Fibroblast of pulmonary artery (primary cell): ENCODE measurements around the gene DMWD.
"Not testable (repeated sequence)": the region's sequence is repeated elsewhere in the genome, so short reads cannot be mapped to it uniquely, and the experiment has no call there.

Experiments
- DNase-seq: peaks from one replicate; pipeline ENCODE4 v3.0.0-alpha.2; 2010; ENCODE audit warnings: low read depth
- H3K4me3 ChIP-seq: replicated peaks from 2 replicates; pipeline ENCODE4 v1.5.1; 2011; ENCODE audit warnings: low read depth, mild to moderate bottlenecking, control low read depth, low read length, moderate library complexity
- CTCF ChIP-seq: IDR thresholded peaks from 2 replicates; pipeline ENCODE4 v1.5.1; 2011; ENCODE audit warnings: mild to moderate bottlenecking, control low read depth, low read length, inconsistent platforms; ENCODE audit errors: missing control alignments

DMWD gene

GRCh38 chr19:45762870-45763631, 29.6 kb downstream of the DMWD start:
- DNase-seq: no peak

DNA sequence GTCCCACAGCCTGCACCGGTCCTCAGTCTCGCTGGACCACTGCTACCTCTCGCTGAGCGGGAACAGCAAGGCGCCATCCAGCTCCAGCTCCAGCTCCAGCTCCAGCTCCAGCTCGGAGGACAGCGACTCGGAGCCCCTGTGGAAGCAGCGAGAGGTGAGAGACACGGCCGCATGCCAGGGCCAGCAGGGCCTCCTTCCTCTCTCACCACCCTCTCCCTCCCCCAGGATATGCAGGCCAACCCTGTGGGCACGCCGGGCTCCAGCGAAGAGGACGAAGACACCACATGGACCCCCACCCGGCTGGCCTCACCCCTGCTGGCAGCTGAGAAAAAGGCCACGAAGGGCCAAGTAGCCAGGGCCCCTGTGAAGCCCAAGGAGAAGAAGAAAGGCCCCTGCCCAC, 30.9 kb downstream of the DMWD start:
- H3K4me3 ChIP-seq: no peak overlapping the region
- no peak for DNase-seq
- no peak for TF ChIP-seq CTCF

More at GRCh38 chr19:45762870-45763631, 29.6 kb downstream of the DMWD start:
- H3K4me3 ChIP-seq: no peak overlapping the region
- no peak for TF ChIP-seq CTCF

GRCh38 chr19:45758921-45759320, 33.7 kb downstream of the DMWD start:
- DNase-seq: no peak
- no peak overlapping the region for H3K4me3 ChIP-seq
- no peak for TF ChIP-seq CTCF

DNA sequence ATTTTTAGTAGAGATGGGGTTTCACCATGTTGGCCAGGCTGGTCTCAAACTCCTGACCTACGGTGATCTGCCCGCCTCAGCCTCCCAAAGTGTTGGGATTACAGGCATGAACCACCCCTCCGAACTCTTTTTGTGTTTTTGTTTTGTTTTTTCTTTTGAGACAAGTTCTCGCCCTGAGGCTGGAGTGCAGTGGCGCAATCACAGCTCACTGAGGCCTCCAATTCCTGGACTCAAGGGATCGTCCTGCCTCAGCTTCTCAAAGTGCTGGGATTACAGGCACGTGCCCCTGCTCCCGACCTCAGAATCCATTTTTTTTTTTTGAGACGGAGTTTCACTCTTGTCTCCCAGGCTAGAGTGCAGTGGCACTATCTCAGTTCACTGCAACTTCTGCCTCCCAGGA, 35.0 kb downstream of the DMWD start:
- no peak overlapping the region for H3K4me3 ChIP-seq
- TF ChIP-seq CTCF: no peak
- no peak for DNase-seq

DNA sequence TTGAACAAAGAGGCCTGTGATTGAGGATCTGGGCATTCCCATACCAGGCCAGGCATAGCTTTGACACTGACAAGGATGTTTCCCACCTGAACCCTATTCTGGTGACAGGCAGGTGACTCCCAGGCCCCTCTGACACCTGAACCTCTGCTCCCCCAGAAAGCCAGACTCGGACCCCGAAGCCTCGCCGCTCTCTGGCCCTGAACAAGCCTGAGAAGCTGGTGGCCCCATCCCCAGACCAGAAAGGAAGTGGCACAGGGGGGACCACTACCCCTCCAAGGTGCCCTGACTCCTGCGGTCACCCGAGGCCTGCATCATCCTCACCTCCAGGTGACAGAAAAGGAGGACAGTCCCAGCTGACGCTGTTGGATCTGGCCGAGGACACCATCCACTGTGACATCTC, 38.3 kb downstream of the DMWD start:
- H3K4me3 ChIP-seq: no peak overlapping the region
- no peak for TF ChIP-seq CTCF
- no peak for DNase-seq

- TF ChIP-seq CTCF: no peak
- no peak for DNase-seq
- no peak overlapping the region for H3K4me3 ChIP-seq
Observed at GRCh38 chr19:45753548-45753947, 39.1 kb downstream of the DMWD start.

- H3K4me3 ChIP-seq: no peak overlapping the region
- no peak for TF ChIP-seq CTCF
- DNase-seq: no peak
Observed at GRCh38 chr19:45752639-45753038, 40.0 kb downstream of the DMWD start.

DNA sequence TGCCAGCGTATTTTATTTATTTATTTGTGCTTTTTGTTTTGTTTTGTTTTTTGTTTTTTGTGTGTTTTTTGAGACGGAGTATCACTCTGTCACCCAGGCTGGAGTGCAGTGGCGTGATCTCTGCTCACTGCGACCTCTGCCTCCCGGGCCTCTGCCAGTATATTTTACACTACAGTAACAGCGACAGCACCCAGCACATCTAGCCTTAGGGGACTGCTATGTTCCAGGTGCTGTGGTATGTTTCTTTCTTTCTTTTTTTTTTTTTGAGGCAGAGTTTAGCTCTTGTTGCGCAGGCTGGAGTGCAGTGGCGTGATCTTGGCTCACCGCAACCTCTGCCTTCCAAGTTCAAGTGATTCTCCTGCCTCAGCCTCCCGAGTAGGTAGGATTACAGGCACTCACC, 41.2 kb downstream of the DMWD start:
- DNase-seq, H3K4me3 ChIP-seq: not testable (repeated sequence)
